SK-N-MC (cell line): ENCODE measurements around the gene GALP.
"Not testable (repeated sequence)": the region's sequence is repeated elsewhere in the genome, so short reads cannot be mapped to it uniquely, and the experiment has no call there.

ENCODE experiments used
- EZH2 ChIP-seq: fragments of 200-600 bp; sonication (generic); IDR thresholded peaks from one replicate; pipeline ENCODE4 v1.6.1; 2017; ENCODE audit warnings: antibody characterized with exemption
- FOXP2 ChIP-seq: optimal IDR thresholded peaks from 2 replicates; pipeline ENCODE3; 2011; ENCODE audit warnings: mild to moderate bottlenecking, moderate library complexity; ENCODE audit not compliant: insufficient read depth; ENCODE audit errors: extremely low read length, control extremely low read depth
- POLR2AphosphoS5 ChIP-seq: IDR thresholded peaks from 2 replicates; pipeline ENCODE4 v1.6.1; 2012; ENCODE audit warnings: mild to moderate bottlenecking, low read depth, low read length, borderline replicate concordance

DNA sequence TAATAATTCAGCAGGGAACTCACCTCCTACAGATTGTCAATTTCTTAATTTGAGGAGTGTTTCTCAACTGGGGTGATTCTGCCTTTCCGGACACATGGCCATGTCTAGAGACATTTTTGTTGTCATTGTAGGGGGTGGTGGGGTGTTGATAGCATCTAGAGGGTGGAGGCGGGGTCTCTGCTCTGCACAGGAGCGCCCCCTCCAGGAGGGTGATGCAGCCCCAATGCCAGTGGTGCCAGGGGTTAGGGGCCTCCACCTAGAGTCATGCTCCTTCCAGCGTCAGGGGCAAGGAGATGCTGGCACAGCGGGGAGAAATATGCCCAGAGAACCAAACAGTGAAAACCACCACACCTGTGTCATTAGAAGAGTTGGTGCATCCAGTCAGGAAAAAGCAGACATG is 31.8 kb downstream of the GALP start:
- not testable (repeated sequence) for TF ChIP-seq POLR2AphosphoS5, EZH2, FOXP2
